A549 (cell line): ENCODE data around the gene FAM216B. TPM values are rescaled to one million over a fixed set of nuclear protein-coding genes. Genes with fewer than 3 reads are reported as not detected.

Source experiments
- ATAC-seq, 2 experiments: fragments of 200-7000 bp in 1 of 2; fragments of >200 bp in 1 of 2; cut with Nextera tagmentation in 1 of 2; cut with Tn5 transposase in 1 of 2; 3 replicates each; pipeline versions ENCODE4 v1.8.0 to v1.9.1; 2018 to 2020; ENCODE audit warnings: mild to moderate bottlenecking in 1 of 2, moderate library complexity in 1 of 2
- CTCF ChIA-PET: fragments of 300-600 bp; sonication (Branson Sonifier 250); formaldehyde crosslinking; extraction: SDS; loops from one replicate; lab custom pipeline; 2021; ENCODE audit warnings: antibody characterized with exemption, inconsistent platforms; lab: Yijun Ruan, JAX
- POLR2A ChIA-PET: fragments of 350-600 bp; formaldehyde crosslinking; extraction: SDS; loops from one replicate; lab custom pipeline; 2021; ENCODE audit warnings: antibody characterized with exemption, inconsistent platforms; lab: Yijun Ruan, JAX
- DNase-seq, 2 experiments: peaks; one replicate each; pipeline versions ENCODE4 v3.0.0 to v3.0.0-alpha.2; 2011 to 2016; ENCODE audit warnings: low read depth in 1 of 2, low spot score in 1 of 2
- FAIRE-seq: peaks from 2 replicates; lab custom pipeline; 2011; peaks lifted over from hg19 to GRCh38; lab: Jason Lieb, UNC
- H3K27ac ChIP-seq, 2 experiments: fragments of >200 bp; sonication (Bioruptor Twin); formaldehyde crosslinking; 3 replicates each; pipeline ENCODE4 v1.5.1; 2016 to 2017
- H3K4me1 ChIP-seq: fragments of >200 bp; sonication (Bioruptor Twin); formaldehyde crosslinking; 3 replicates; pipeline ENCODE4 v1.6.1; 2016
- H3K4me2 ChIP-seq: fragments of >200 bp; sonication (Bioruptor Twin); formaldehyde crosslinking; 3 replicates; pipeline ENCODE4 v1.6.1; 2016
- H3K4me3 ChIP-seq: fragments of >200 bp; sonication (Bioruptor Twin); formaldehyde crosslinking; 3 replicates; pipeline ENCODE4 v1.5.1; 2016
- H3K9me3 ChIP-seq: fragments of >200 bp; sonication (Bioruptor Twin); formaldehyde crosslinking; 3 replicates; pipeline ENCODE4 v1.6.1; 2016
- BCL3 ChIP-seq: fragments of >200 bp; sonication (Bioruptor Twin); formaldehyde crosslinking; IDR thresholded peaks from 3 replicates; pipeline ENCODE4 v1.6.1; 2016
- BHLHE40 ChIP-seq: IDR thresholded peaks from 2 replicates; pipeline ENCODE4 v1.6.1; 2012; ENCODE audit warnings: low read depth, low read length, inconsistent platforms
- CBX2 ChIP-seq: fragments of 200-600 bp; sonication (generic); IDR thresholded peaks from 2 replicates; pipeline ENCODE4 v1.6.1; 2016; ENCODE audit warnings: low read depth, mild to moderate bottlenecking, borderline replicate concordance
- CHD4 ChIP-seq: fragments of 200-600 bp; sonication (generic); IDR thresholded peaks from 2 replicates; pipeline ENCODE4 v1.6.1; 2016; ENCODE audit warnings: antibody characterized with exemption, mild to moderate bottlenecking, borderline replicate concordance
- EHF ChIP-seq: fragments of 250-450 bp; sonication (Bioruptor Pico); IDR thresholded peaks from 2 replicates; pipeline ENCODE4 v1.5.0; 2020; ENCODE audit warnings: mild to moderate bottlenecking
- FOSL2 ChIP-seq, 2 experiments: fragments of 450-650 bp in 1 of 2; fragments of >200 bp in 1 of 2; sonication (Bioruptor Twin) in 1 of 2; formaldehyde crosslinking; IDR thresholded peaks; 2 replicates each; pipeline versions ENCODE4 v1.5.0 to v1.6.1; 2016 to 2020; ENCODE audit warnings: mild to moderate bottlenecking in 1 of 2, moderate library complexity in 1 of 2
- FOXS1 ChIP-seq: fragments of 250-450 bp; sonication (Bioruptor Pico); IDR thresholded peaks from 2 replicates; pipeline ENCODE4 v1.5.0; 2020; ENCODE audit warnings: mild to moderate bottlenecking, moderate library complexity
- JUN ChIP-seq, 2 experiments: fragments of >200 bp; sonication (Bioruptor Twin); formaldehyde crosslinking; IDR thresholded peaks; 2 replicates in 1 of 2; 3 replicates in 1 of 2; pipeline ENCODE4 v1.6.1; 2016 to 2017
- KDM1A ChIP-seq: fragments of 200-600 bp; sonication (generic); IDR thresholded peaks from 2 replicates; pipeline ENCODE4 v1.6.1; 2016; ENCODE audit warnings: low read depth, mild to moderate bottlenecking
- MAFK ChIP-seq: fragments of 450-650 bp; IDR thresholded peaks from 2 replicates; pipeline ENCODE4 v1.6.1; 2014; ENCODE audit not compliant: partially characterized antibody
- MAZ ChIP-seq: fragments of 150-350 bp; IDR thresholded peaks from 2 replicates; pipeline ENCODE4 v1.6.1; 2014; ENCODE audit warnings: antibody characterized with exemption, low read depth, low read length, borderline replicate concordance
- NFE2L2 ChIP-seq: fragments of 150-350 bp; conservative IDR thresholded peaks from 2 replicates; pipeline ENCODE4 v1.6.1; 2014; ENCODE audit warnings: low read length
- NPAS2 ChIP-seq: fragments of 250-450 bp; sonication (Bioruptor Pico); IDR thresholded peaks from 2 replicates; pipeline ENCODE4 v1.8.0; 2022; ENCODE audit warnings: mild to moderate bottlenecking, moderate library complexity, borderline replicate concordance
- PHF8 ChIP-seq: fragments of 200-600 bp; sonication (generic); IDR thresholded peaks from 2 replicates; pipeline ENCODE4 v1.6.1; 2016; ENCODE audit warnings: low read depth, mild to moderate bottlenecking, antibody characterized with exemption, moderate library complexity, borderline replicate concordance
- RCOR1 ChIP-seq: fragments of 150-350 bp; IDR thresholded peaks from 2 replicates; pipeline ENCODE4 v1.6.1; 2014; ENCODE audit warnings: antibody characterized with exemption, low read length, low read depth
- SMC3 ChIP-seq: fragments of >200 bp; sonication (Bioruptor Twin); formaldehyde crosslinking; IDR thresholded peaks from 3 replicates; pipeline ENCODE4 v1.6.1; 2018; ENCODE audit warnings: inconsistent platforms
- TFCP2L1 ChIP-seq: fragments of 250-450 bp; sonication (Bioruptor Pico); IDR thresholded peaks from 2 replicates; pipeline ENCODE4 v1.5.0; 2021; ENCODE audit warnings: mild to moderate bottlenecking
- TP53 ChIP-seq: fragments of 250-450 bp; sonication (Bioruptor Pico); IDR thresholded peaks from 2 replicates; pipeline ENCODE4 v1.5.0; 2021; ENCODE audit warnings: mild to moderate bottlenecking, moderate library complexity
- ZNF302 ChIP-seq: fragments of 250-450 bp; sonication (Bioruptor Pico); IDR thresholded peaks from 2 replicates; pipeline ENCODE4 v1.9.0; 2021; ENCODE audit warnings: inconsistent platforms, mild to moderate bottlenecking, moderate library complexity
- ZSCAN20 ChIP-seq: fragments of 250-450 bp; sonication (Bioruptor Pico); IDR thresholded peaks from 2 replicates; pipeline ENCODE4 v1.8.0; 2022; ENCODE audit warnings: mild to moderate bottlenecking, moderate library complexity
- WGBS: methylation state at CpG from one replicate; pipeline ENCODE4 v1.1.6; 2017; ENCODE audit errors: missing lambda C conversion rate; 5-methylcytosine and 5-hydroxymethylcytosine counted together
- polyA plus RNA-seq, 4 experiments: library from polyadenylated mRNA; depleted of rRNA in 3 of 4; stranded (reverse); fragments of >200 nt; fragmentation: RNase III in 1 of 4; extraction: RNeasy Plus Mini Kit Qiagen cat#74134 plus additional on column Dnase treatment in 1 of 4; gene quantifications; 2 replicates in 3 of 4; 3 replicates in 1 of 4; pipeline ENCODE4 v1.2.3, GENCODE V29; 2011 to 2017

Gene FAM216B
- polyA plus RNA-seq, 2 of the 4 experiments (the other 2 are of a cell fraction) = not detected

- DNase-seq (no peak), FAIRE-seq (no peak), ATAC-seq (no peak)
- TF ChIP-seq RCOR1 = no peak
- no peak for TF ChIP-seq JUN (IDR thresholded peaks at IDR 0.05)
- TF ChIP-seq EHF = no peak
- TF ChIP-seq ZSCAN20 = no peak
- TF ChIP-seq CBX2 = no peak
- TF ChIP-seq CHD4 = no peak
- no peak for TF ChIP-seq PHF8
- Histone ChIP-seq H3K9me3 (no peaks in the 10 kb centered on the region), H3K27ac (no peak overlapping the region), H3K4me3 (no peak overlapping the region), H3K4me2 (no peak overlapping the region), H3K4me1 (no peaks in the 10 kb centered on the region)
- WGBS = 73% methylated on average over 2 of the region's 2 CpGs
- ChIA-PET POLR2A (no interaction called here), CTCF (no interaction called here)
These were observed 28.7 kb upstream of the FAM216B start for GRCh38 chr13:42752731-42753130.

GRCh38 chr13:42753697-42754096, 27.7 kb upstream of the FAM216B start:
- no peaks in the 10 kb centered on the region for H3K9me3 ChIP-seq
- no peaks in the 10 kb centered on the region for H3K4me1 ChIP-seq
- CTCF ChIA-PET = no interaction called here
- FAIRE-seq = no peak
- ATAC-seq = no peak
- POLR2A ChIA-PET = no interaction called here
- no peak overlapping the region for H3K4me2 ChIP-seq
- no peak for TF ChIP-seq SMC3
- no peak for TF ChIP-seq JUN (IDR thresholded peaks at IDR 0.05)
- TF ChIP-seq, all 56 proteins: peak for 0
- H3K4me3 ChIP-seq = no peak overlapping the region
- WGBS = 69% methylated on average over 5 of the region's 5 CpGs
- DNase-seq = no peak
- H3K27ac ChIP-seq = no peak overlapping the region

- H3K4me2 ChIP-seq = no peak overlapping the region
- H3K4me1 ChIP-seq = no peaks in the 10 kb centered on the region
- POLR2A ChIA-PET = no interaction called here
- no peak for FAIRE-seq
- TF ChIP-seq RCOR1 (no peak), BCL3 (no peak), JUN (IDR thresholded peaks at IDR 0.05) (no peak), FOSL2 (IDR thresholded peaks at IDR 0.05) (no peak), FOSL2 (CRISPR knock-in tag; IDR thresholded peaks at IDR 0.05) (no peak), ZNF302 (CRISPR knock-in tag) (no peak), BHLHE40 (no peak), NFE2L2 (no peak), NPAS2 (CRISPR knock-in tag) (no peak), TP53 (CRISPR knock-in tag) (no peak), TFCP2L1 (CRISPR knock-in tag) (no peak)
- H3K27ac ChIP-seq = no peak overlapping the region
- 43% methylated on average over 1 of the region's 1 CpG for WGBS
- H3K9me3 ChIP-seq = no peaks in the 10 kb centered on the region
- no peak for ATAC-seq
- H3K4me3 ChIP-seq = no peak overlapping the region
- DNase-seq = no peak
- CTCF ChIA-PET = no interaction called here
These were observed 26.4 kb upstream of the FAM216B start for GRCh38 chr13:42754801-42755510.

- ATAC-seq (no peak), DNase-seq (no peak), FAIRE-seq (no peak)
- WGBS = 0% methylated on average over 2 of the region's 2 CpGs
- POLR2A ChIA-PET = no interaction called here
- no peak overlapping the region for H3K4me3 ChIP-seq
- H3K9me3 ChIP-seq = no peaks in the 10 kb centered on the region
- no peaks in the 10 kb centered on the region for H3K4me1 ChIP-seq
- H3K27ac ChIP-seq = no peak overlapping the region
- H3K4me2 ChIP-seq = no peak overlapping the region
- CTCF ChIA-PET = no interaction called here
- TF ChIP-seq MAFK = peak; percentile 60
- TF ChIP-seq MAZ = no peak
- TF ChIP-seq FOXS1 (CRISPR knock-in tag) = no peak
- TF ChIP-seq KDM1A = no peak
These were observed 23.5 kb upstream of the FAM216B start for GRCh38 chr13:42757678-42758420.
